ENCODE measurements around the gene HYAL1.

The HYAL1 gene

DNA sequence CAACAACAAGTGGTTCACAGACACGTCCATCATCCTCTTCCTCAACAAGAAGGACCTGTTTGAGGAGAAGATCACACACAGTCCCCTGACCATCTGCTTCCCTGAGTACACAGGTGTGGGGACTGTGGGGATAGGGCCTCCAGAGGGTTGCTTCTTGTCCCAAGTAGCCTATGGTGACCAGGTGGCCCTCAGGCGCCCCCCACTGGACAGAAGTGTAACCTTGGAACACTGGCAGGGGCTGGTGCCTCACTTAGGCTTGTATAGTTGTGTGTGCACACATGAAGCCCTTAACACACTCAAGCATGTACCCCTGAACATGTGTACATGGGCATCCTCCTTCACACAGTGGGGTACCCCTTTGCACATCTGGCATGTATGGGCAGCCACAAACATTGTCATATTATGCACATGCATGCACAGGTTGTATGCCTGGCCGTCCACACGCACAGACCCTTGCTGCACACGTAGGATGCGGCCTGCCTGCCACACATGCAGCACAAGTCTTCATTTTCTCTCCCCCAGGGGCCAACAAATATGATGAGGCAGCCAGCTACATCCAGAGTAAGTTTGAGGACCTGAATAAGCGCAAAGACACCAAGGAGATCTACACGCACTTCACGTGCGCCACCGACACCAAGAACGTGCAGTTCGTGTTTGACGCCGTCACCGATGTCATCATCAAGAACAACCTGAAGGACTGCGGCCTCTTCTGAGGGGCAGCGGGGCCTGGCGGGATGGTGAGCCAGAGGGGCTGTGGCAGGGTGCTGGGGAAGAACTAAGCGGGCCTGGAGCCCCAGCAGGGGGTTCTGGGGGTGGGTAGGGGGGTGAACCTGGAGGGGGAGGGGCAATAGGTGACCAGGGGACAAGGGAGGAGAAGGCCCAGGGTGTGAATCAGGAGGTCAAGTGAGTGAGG is 46.1 kb downstream of the HYAL1 start:
- DNase-seq = no peak

DNA sequence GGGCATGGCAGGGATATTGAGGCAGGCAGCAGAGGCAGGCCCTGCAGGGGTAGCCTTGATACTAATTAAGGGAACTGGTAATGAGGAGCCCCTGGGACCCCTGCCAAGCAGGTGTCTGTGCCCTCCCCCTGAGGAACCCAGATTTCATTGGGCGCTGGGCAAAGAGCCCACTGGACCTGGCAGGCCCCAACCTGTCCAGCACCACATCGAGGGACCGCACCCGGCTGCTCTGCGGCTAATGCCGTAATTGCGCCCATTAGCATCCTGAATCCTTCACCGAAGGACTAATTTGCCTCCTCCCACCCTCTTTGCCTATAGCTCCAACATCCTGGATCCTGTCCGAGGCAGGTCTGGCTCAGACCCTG is 48.1 kb downstream of the HYAL1 start:
- DNase-seq = no peak

DNA sequence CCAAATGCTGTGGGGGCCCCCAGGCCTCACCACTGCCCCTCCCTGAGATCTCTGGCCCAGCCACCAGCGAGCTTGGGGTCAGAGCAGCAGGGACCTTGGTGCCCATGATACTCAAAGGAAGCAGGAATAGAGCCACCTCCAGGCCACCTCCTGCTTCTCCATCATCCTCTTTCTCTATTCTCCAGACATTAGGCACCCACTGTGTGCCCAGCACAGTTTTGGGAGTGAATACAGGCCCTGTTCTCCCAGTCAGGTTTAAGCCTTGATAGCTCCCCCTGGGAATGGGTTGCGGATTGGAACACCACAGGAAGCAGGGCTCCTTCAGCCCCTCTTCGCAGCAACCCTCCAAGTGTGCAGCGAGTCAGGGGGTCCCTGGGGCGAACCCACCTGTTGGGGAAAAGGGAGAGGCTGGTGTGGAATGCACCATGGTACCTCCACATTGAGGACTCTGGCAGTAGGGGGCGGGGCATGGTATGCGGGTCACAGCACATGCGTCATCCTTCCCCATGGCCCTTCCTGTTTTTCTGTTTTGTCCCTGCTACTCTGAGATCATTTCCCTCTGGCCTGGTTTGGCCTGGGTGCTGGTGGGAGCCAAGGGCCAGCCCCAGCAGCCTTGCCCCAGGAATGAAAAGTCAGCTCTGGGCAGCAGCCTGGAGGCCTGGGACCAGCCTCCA is 48.7 kb downstream of the HYAL1 start:
- no peak for DNase-seq

DNA sequence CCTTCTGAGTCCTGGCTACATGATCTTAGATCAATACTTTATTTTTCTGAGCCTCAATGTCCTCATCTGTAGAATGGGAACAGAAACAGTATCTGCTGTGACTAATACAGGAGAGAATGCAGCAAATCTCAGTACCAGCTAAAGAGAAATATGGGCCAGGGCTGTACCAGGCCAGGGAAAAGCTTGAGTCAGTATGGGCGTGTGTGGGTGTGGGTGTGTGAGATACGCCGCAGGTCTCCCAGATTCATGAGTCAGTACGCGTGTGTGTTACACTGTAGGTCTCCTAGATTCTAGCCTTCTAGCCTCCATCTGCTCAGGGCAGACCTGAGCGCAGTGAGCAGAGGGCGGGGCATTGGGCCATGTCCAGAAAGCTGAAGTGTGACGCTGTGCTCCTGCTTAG is 52.2 kb downstream of the HYAL1 start:
- no peak for DNase-seq

DNA sequence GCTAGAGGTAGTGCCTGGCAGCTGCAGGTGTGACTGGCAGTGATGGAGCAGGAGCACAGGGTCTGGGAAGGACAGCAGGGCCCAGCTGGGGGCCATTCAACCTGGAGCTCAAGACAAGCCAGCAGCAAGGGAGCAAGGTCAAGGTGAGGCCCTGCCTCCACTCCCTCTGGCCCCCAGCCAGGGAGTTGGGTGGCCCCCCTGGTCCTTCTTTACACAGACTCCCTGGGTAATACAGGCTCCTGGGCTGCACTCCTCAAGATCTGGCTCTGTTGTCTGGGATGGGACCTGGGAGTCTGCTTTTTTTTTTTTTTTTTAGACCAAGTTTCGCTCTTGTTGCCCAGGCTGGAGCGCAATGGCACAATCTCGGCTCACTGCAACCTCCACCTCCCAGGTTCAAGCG is 52.9 kb downstream of the HYAL1 start:
- DNase-seq = no peak
